22Rv1 (cell line): ENCODE data around the gene SCNN1B.

ENCODE experiments used
- H3K27ac ChIP-seq: fragments of 450-650 bp; 2 replicates; pipeline ENCODE4 v1.5.1; 2017
- ZFX ChIP-seq: fragments of 450-650 bp; IDR thresholded peaks from 2 replicates; pipeline ENCODE4 v1.6.1; 2017; ENCODE audit warnings: antibody characterized with exemption, borderline replicate concordance
- TF ChIP-seq, protein P1 (sequence below): fragments of 450-650 bp; IDR thresholded peaks from 2 replicates; pipeline ENCODE4 v1.5.1; 2017; ENCODE audit warnings: mild to moderate bottlenecking

The SCNN1B gene

GRCh38 chr16:23402100-23402499, 100.0 kb downstream of the SCNN1B start:
- H3K27ac ChIP-seq = no peak overlapping the region
- TF ChIP-seq, protein P1, sequence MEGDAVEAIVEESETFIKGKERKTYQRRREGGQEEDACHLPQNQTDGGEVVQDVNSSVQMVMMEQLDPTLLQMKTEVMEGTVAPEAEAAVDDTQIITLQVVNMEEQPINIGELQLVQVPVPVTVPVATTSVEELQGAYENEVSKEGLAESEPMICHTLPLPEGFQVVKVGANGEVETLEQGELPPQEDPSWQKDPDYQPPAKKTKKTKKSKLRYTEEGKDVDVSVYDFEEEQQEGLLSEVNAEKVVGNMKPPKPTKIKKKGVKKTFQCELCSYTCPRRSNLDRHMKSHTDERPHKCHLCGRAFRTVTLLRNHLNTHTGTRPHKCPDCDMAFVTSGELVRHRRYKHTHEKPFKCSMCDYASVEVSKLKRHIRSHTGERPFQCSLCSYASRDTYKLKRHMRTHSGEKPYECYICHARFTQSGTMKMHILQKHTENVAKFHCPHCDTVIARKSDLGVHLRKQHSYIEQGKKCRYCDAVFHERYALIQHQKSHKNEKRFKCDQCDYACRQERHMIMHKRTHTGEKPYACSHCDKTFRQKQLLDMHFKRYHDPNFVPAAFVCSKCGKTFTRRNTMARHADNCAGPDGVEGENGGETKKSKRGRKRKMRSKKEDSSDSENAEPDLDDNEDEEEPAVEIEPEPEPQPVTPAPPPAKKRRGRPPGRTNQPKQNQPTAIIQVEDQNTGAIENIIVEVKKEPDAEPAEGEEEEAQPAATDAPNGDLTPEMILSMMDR = no peak
- TF ChIP-seq ZFX = no peak

DNA sequence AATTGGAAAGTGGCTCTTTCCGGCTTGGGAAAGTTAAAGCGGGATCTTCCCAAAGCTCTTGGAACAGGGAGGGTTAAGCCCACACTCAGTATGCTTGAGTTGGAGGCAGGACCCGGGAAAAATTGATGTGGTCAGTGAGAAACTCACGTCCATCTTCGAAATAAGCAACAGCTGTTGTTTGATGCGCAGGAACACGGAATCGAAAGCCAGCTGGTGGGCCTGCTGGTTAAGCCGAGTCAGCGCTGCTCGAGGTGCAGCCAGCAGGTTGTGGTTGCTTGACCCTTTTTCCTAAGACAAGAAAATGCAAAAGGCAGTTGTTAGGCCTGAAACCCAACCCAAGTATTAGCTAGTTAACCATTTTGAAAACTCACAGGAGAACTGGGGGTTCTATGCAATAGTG, 101.4 kb downstream of the SCNN1B start:
- no peak overlapping the region for H3K27ac ChIP-seq

DNA sequence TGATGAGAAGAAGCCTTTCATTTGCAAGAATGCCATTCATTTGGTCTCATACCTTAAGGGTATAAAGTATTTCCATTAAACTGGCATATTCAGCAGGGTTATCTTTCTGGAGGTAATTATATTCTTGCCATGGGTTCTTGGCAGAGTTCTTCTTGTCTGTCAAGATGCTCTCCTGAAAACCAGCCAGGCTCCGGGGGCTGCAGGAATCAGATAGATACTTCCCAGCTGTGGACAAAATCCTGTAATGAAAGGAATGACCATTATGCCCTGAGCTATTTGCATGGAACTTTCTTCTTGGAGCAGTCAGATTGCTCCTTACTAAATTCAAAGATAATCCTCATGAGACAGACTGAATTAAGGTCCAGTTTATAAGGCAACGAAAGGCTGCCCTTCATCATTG, 103.9 kb downstream of the SCNN1B start:
- no peak overlapping the region for H3K27ac ChIP-seq
- no peak for TF ChIP-seq ZFX
- TF ChIP-seq, protein P1 = no peak

More for the DNA sequence above, 101.4 kb downstream of the SCNN1B start:
- TF ChIP-seq, protein P1 = no peak
- TF ChIP-seq ZFX = no peak

GRCh38 chr16:23406546-23407240, 104.6 kb downstream of the SCNN1B start:
- TF ChIP-seq, protein P1 = no peak
- TF ChIP-seq ZFX = no peak
- H3K27ac ChIP-seq = no peak overlapping the region

DNA sequence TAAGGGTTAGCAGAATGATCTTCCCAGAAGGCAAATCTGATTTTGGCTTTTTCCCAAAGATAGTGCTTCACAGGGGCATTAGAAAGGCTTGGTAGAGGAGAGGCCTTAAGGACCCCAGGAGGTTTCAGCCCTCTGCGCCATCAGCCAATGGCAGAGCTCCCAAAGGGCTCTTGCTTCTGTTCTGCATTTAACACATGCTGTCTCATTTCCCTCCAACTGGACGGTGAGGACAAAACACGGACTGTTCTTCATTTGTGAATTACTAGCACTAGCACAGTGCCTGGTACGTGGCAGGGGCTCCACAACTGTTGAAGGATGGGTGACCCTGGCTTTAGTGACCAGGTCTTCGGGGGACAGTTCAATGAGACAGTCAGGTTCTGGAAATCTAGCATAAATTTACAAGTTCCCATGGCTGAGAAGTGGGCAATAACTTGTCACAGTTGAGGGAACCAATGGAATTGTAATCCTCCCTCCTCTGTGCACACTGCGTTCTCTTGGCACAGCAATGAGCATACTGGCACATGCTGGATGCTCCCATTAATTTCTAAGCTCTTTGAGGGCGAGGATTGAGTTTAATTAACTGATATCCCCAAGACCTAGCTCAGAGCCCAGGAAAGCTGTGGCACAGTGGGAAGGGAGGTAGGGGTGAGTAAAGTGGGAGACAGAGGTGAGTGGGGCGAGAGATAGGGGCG, 105.5 kb downstream of the SCNN1B start:
- no peak overlapping the region for H3K27ac ChIP-seq
- no peak for TF ChIP-seq ZFX
- TF ChIP-seq, protein P1 = no peak

GRCh38 chr16:23408242-23408822, 106.2 kb downstream of the SCNN1B start:
- no peak overlapping the region for H3K27ac ChIP-seq
- TF ChIP-seq ZFX = no peak
- TF ChIP-seq, protein P1 = no peak

DNA sequence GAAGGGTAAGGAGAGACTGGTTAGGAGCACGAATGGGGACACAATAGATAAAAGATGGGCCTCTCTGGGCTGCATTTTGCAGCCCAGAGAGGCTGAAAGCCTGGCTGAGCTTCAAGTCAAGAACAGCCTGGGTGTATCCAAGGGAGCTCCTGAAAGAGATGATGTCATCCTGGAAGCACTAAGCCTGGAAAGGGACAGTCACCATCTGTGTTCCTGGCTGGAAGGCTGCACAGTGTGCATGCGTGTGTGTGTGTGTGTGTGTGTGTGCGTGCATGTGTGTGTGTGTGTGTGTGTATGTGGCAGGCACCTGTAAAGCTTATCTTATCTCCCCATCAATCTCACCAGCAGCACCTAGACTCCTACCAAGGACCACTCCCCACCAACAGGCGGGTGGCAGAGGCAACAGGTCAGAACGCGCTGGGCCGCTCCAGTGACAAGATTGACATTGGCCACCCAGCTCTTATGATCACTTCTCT, 106.8 kb downstream of the SCNN1B start:
- TF ChIP-seq, protein P1 = no peak
- no peak for TF ChIP-seq ZFX
- no peak overlapping the region for H3K27ac ChIP-seq
